Measurements from ENCODE around the gene TRIOBP. TPM values are rescaled to one million over a fixed set of nuclear protein-coding genes. Genes with fewer than 3 reads are reported as not detected.
"Not testable (repeated sequence)": the region's sequence is repeated elsewhere in the genome, so short reads cannot be mapped to it uniquely, and the experiment has no call there.

TRIOBP gene, protein sequence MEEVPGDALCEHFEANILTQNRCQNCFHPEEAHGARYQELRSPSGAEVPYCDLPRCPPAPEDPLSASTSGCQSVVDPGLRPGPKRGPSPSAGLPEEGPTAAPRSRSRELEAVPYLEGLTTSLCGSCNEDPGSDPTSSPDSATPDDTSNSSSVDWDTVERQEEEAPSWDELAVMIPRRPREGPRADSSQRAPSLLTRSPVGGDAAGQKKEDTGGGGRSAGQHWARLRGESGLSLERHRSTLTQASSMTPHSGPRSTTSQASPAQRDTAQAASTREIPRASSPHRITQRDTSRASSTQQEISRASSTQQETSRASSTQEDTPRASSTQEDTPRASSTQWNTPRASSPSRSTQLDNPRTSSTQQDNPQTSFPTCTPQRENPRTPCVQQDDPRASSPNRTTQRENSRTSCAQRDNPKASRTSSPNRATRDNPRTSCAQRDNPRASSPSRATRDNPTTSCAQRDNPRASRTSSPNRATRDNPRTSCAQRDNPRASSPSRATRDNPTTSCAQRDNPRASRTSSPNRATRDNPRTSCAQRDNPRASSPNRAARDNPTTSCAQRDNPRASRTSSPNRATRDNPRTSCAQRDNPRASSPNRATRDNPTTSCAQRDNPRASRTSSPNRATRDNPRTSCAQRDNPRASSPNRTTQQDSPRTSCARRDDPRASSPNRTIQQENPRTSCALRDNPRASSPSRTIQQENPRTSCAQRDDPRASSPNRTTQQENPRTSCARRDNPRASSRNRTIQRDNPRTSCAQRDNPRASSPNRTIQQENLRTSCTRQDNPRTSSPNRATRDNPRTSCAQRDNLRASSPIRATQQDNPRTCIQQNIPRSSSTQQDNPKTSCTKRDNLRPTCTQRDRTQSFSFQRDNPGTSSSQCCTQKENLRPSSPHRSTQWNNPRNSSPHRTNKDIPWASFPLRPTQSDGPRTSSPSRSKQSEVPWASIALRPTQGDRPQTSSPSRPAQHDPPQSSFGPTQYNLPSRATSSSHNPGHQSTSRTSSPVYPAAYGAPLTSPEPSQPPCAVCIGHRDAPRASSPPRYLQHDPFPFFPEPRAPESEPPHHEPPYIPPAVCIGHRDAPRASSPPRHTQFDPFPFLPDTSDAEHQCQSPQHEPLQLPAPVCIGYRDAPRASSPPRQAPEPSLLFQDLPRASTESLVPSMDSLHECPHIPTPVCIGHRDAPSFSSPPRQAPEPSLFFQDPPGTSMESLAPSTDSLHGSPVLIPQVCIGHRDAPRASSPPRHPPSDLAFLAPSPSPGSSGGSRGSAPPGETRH (N-terminal part only)
- 79.8 and 156 TPM in 2 replicates for total RNA-seq

DNA sequence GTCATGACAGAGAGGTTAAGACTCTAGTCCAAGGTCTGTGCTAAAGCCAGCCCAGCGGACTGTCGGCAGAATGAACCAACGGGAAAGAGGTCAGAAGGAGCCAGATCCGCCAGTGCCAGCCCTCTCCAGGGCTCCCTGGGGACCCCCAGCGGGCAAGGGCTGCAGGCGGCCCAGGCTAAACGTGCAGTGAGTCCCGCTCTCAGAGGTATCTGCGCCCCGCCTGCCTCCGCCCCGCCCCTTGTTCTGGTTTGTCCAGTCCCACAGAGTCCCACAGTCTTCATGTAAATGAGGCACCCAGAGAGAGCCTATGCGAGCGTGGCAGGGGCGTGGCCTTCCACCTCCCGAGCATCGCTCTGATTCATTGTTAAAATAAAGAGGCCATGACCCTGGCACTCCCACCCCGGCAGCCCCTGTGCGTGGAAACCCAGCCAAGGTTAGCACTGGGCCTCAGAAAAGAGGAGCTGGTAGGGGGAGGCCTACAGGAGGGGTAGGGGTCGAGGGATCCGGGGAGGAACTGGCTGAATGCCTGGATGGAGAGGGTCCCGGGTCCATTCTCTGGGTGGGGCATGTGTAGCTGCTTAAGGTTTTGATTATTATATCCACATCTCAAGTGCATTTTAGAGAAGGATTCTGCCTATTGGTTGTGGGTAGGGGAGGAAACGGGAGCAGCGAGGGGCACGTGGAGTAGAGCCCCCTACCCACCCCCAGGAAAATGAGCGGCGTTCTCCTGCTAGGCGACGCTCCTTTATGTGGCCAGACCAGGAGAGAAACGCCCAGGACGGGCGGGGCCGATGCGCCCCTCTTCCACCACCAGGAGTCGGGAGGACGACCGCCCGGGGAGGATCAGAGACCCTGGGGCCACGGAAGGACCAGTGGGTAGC lies at the start of gene TRIOBP:
Gene TRIOBP, plus strand, starts transcription at position 392 of the 881 bp plus-strand sequence. CDS start 4,318 bp downstream, outside the sequence.
- peak; percentile 92 to 93 for DNase-seq (ENCODE audit: low read depth in 2 of 2)

GRCh38 chr22:37647317-37647716 lies 49.5 kb upstream of the TRIOBP start:
- DNase-seq (ENCODE audit: low read depth in 2 of 2) = no peak

GRCh38 chr22:37647928-37648327 lies 48.9 kb upstream of the TRIOBP start:
- DNase-seq (ENCODE audit: low read depth in 2 of 2) = no peak

DNA sequence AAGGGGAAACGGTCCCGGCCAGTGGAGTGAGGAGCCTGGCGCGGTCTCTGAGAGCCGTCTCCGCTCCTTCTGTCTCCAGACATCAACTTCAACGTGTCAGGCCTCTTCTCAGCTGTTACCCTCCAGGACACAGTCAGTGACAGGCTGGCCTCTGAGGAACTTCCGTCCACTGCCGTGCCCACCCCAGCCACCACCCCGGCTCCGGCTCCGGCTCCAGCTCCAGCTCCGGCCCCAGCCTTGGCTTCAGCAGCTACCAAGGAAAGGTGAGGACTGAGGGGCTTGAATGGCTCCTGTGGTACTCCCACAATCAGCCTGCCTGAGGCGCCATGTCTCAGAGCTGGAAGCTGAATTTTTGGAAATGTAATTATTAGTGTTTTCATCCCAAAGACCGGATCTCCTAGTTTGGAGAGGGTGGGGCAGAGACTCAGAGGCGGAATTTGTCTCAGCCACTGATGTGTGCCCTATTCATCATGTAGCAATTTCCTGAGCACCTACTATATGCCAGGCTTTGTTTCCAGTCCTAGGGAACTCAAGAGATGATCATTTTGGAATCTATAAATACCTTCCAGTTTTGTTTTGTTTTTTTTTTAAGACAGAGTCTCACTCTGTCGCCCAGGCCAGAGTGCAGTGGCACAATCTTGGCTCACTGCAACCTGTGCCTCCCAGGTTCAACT lies 46.2 kb upstream of the TRIOBP start:
- no peak for DNase-seq (ENCODE audit: low read depth in 2 of 2)

- no peak for DNase-seq (ENCODE audit: low read depth in 2 of 2)
Measured at GRCh38 chr22:37654563-37655251, 42.1 kb upstream of the TRIOBP start.

GRCh38 chr22:37655252-37655563 lies 41.6 kb upstream of the TRIOBP start:
- no peak for DNase-seq (ENCODE audit: low read depth in 2 of 2)

DNA sequence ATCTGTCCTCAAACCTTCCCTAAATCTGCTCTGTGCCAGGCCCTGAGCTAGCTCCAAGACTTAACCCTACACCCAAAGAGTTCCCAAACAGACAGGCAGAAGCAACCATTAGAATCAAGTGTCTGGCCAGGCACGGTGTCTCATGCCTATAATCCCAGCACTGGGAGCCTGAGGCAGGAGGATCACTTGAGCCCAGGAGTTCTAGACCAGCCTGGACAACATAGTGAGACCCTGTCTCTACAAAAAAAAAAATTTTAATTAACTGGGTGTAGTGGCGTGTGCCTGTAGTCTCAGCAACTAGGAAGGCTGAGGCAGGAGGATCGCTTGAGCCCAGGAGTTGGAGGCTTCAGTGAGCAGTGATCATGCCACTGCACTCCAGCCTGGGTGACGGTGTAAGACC lies 40.3 kb upstream of the TRIOBP start:
- not testable (repeated sequence) for DNase-seq (ENCODE audit: low read depth in 2 of 2)

- peak in 1 of 2 donors; percentile 24 for DNase-seq (ENCODE audit: low read depth in 2 of 2)
Measured at GRCh38 chr22:37657590-37658132, 39.2 kb upstream of the TRIOBP start.

DNA sequence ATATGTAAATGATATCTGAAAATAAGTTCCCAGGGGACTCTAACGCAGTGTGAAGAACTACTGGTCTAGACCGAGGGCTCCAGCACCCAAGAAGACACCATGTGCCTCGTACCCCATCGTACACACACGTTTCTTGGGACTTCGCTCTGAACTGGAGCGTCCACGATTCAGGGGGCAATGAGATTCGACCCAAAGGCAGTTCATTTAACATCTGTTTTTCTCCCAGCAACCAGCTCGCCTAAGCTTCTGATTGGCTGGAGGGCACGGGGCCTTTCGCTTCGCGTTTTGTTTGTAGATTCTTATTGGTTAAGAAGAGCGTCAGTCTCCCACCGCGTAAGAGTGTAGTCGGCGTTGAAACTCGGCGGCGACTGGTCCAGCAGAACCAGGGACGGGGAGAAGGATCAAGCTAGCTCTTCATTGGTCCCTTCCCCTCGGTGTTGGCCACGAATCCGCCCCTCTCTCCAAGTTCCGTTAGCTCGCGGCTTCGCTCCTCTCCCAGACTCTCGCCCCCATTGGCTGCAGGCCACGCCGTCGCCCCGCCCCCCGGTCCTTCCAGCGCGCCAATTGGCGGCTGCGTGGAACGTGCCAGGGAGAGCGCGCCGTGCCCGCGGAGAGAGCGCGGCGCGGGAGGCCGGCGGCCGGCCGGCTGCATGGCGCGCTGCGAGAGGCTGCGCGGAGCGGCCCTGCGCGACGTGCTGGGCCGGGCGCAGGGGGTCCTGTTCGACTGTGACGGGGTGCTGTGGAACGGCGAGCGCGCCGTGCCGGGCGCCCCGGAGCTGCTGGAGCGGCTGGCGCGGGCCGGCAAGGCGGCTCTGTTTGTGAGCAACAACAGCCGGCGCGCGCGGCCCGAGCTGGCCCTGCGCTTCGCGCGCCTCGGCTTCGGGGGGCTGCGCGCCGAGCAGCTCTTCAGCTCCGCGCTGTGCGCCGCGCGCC lies 38.4 kb upstream of the TRIOBP start, which contains the start of gene PDXP:
Gene PDXP, plus strand, starts transcription at position 591 of the 933 bp plus-strand sequence. Its CDS starts 60 bp downstream, at position 651.
- DNase-seq (ENCODE audit: low read depth in 2 of 2) = peak; percentile 100

DNA sequence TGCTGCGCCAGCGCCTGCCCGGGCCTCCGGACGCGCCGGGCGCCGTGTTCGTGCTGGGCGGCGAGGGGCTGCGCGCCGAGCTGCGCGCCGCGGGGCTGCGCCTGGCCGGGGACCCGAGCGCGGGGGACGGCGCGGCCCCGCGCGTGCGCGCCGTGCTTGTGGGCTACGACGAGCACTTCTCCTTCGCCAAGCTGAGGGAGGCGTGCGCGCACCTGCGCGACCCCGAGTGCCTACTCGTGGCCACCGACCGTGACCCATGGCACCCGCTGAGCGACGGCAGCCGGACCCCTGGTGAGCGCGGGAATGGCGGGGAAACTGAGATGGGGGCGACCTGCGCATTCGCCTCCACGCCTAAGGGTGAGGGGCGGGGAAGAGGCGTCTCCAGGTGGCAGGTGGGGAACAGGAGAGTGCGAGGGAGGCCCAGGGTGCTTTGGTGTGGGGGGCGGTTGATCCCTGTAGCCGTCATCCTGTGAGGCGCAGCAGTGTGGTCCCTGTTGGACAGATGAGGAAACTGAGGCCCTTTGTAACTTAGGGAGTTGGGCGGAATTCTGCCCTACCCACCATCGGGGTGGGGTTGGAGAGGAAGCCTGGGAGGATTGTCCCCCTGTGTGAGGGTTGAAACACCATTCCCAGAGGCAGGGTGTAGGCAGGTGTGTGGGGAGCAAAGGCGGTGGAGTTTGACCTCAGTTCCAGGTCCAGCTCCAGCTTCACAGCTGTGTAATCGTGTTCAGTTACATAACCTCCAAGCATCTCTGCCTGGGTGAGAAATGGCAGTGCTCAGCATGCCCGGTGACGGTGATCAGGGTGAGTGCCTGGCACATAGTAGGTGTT lies 37.6 kb upstream of the TRIOBP start:
- DNase-seq (ENCODE audit: low read depth in 2 of 2) = no peak

DNA sequence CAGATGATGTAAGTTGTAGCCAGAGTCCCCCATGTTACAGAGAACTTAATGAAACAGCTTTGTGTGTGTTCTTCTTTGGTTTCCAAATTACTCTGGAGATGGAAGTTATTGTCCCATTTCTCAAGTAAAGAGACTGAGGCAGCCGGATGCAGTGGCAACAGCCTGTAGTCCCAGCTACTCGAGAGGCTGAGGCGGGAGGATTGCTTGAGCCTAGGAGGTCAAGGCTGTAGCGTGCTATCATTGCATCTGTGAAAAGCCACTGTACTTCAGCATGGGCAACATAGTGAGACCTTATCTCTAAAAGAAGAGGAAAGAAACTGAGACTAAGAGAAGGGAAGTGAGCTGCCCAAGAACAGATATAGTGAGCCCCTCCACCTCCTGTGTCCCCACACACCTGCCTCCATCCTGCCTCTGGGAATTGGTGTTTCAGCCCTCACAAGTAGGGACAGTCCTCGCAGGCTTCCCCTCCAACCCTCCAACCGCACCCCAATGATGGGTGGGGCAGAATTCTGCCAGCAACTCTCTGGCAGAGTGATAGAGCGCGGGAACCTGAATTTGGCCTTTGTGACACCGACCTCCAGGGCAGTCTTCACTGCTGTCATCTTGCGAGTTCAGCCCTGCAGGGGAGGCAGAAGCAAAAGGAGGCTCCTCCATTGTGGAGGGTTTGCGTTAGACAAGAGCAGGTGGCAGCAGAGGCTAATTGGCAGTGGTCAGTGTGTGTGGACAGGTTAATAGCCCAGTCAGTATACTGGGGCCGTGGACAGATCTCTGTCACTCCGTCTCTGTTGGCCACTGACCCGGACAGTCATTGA lies 36.7 kb upstream of the TRIOBP start:
- no peak for DNase-seq (ENCODE audit: low read depth in 2 of 2)

GRCh38 chr22:37660709-37661045 lies 36.2 kb upstream of the TRIOBP start:
- no peak for DNase-seq (ENCODE audit: low read depth in 2 of 2)

DNA sequence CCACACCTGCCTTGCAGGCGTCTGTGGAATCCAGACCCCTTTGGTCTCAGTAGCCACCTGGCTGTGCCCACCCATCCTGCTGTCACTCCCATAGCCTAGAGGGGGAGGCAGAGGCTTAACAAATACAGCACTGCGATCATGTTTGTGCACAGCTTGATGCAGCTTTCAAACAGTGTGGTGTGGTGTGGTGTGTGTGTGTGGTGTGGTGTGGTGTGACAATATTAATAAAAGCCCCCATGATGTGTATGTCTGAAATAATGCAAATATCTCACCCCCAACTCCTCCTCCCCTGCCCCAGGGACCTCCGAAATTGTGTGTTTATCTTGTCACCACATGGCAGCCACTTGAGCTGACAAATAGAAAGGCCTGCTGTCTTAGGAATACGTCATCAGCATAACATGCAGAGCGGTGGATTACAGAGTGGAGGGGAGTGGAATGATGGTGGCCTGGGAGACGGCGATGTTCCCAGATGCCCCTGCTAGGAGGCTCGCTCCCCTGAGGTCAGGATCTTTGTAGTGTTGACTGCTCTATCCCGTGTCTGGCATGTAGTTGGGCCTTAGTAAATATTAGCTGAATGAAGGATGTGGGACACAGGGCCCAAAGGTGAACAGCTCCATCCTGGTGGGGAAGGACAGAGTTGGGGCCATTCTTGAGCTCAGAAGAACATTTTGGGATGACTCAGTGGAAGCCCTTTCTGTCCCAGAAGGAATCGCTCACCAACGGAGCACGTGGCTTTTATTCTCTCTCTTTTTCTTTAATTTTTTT lies 35.5 kb upstream of the TRIOBP start:
- DNase-seq (ENCODE audit: low read depth in 2 of 2) = peak; percentile 58 to 69

DNA sequence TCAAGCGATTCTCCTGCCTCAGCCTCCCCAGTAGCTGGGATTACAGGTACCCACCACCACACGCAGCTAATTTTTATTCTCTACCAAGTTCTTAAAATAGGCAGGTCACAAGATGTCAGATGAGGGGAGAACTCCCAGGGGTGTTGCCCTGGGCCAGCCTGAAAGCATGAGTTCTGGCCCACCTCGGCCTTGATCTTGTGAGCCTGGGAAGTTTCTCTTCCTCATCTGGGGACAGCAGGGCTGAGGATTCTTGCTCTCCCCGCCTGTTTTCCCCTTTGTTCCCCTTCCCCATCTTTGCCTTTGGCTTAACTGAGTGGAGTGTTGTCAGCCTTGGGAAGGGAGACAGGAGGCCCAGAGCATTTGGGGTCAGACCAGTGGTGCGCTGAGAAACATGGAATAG lies 34.8 kb upstream of the TRIOBP start:
- no peak for DNase-seq (ENCODE audit: low read depth in 2 of 2)

GRCh38 chr22:37663521-37664140 lies 33.2 kb upstream of the TRIOBP start:
- no peak for DNase-seq (ENCODE audit: low read depth in 2 of 2)

Measured in lung microvascular endothelial cell (primary cell).